Neural progenitor cell (in vitro differentiated cells): ENCODE measurements around the gene MFSD12.

ENCODE experiments used
- EZH2 ChIP-seq: fragments of 200-600 bp; sonication (generic); IDR thresholded peaks from 2 replicates; pipeline ENCODE4 v1.6.1; 2017; ENCODE audit warnings: antibody characterized with exemption, mild to moderate bottlenecking, moderate library complexity
- TF ChIP-seq, protein P1 (sequence below): fragments of 200-600 bp; sonication (generic); IDR thresholded peaks from 2 replicates; pipeline ENCODE4 v1.5.1; 2017; ENCODE audit warnings: antibody characterized with exemption, mild to moderate bottlenecking

DNA sequence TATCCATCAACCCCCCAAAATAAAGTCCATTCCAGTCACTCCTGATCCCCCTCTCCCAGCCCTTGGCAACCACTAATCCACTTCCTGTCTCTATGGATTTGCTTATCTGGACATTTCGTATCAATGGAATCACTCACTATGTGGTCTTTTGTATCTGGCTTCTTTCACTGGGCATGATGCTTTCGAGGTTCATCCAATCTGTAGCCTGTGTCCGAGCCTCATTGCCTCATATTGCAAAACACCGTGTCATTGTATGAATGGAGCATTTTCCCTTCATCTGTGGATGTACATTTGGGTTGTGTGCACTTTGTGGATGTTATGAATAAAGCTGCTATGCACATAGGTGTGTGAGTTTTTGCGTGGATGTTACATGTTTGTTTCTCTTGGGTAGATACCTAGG, 52.7 kb downstream of the MFSD12 start:
- TF ChIP-seq, protein P1, sequence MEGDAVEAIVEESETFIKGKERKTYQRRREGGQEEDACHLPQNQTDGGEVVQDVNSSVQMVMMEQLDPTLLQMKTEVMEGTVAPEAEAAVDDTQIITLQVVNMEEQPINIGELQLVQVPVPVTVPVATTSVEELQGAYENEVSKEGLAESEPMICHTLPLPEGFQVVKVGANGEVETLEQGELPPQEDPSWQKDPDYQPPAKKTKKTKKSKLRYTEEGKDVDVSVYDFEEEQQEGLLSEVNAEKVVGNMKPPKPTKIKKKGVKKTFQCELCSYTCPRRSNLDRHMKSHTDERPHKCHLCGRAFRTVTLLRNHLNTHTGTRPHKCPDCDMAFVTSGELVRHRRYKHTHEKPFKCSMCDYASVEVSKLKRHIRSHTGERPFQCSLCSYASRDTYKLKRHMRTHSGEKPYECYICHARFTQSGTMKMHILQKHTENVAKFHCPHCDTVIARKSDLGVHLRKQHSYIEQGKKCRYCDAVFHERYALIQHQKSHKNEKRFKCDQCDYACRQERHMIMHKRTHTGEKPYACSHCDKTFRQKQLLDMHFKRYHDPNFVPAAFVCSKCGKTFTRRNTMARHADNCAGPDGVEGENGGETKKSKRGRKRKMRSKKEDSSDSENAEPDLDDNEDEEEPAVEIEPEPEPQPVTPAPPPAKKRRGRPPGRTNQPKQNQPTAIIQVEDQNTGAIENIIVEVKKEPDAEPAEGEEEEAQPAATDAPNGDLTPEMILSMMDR, result no peak
- TF ChIP-seq EZH2, result no peak
